GM13976 (cell line): ENCODE data around the gene SLC28A3.

Experiments
- DNase-seq: peaks from one replicate; pipeline ENCODE4 v3.0.0; 2012; ENCODE audit warnings: low spot score
- in situ Hi-C: fragments of 300-500 bp; cut with MboI; formaldehyde crosslinking; loops from one replicate; pipeline ENCODE4 v1.12.0; 2022; ENCODE audit warnings: low sequenced_read_pairs, mixed read lengths, inconsistent platforms; ENCODE audit not compliant: unreplicated experiment
- TF ChIP-seq, protein P1 (sequence below): IDR thresholded peaks from 2 replicates; pipeline ENCODE4 v1.5.1; 2012; ENCODE audit warnings: borderline replicate concordance, mild to moderate bottlenecking; ENCODE audit not compliant: insufficient read depth; ENCODE audit errors: extremely low read depth, missing control alignments, control extremely low read depth

Gene SLC28A3

DNA sequence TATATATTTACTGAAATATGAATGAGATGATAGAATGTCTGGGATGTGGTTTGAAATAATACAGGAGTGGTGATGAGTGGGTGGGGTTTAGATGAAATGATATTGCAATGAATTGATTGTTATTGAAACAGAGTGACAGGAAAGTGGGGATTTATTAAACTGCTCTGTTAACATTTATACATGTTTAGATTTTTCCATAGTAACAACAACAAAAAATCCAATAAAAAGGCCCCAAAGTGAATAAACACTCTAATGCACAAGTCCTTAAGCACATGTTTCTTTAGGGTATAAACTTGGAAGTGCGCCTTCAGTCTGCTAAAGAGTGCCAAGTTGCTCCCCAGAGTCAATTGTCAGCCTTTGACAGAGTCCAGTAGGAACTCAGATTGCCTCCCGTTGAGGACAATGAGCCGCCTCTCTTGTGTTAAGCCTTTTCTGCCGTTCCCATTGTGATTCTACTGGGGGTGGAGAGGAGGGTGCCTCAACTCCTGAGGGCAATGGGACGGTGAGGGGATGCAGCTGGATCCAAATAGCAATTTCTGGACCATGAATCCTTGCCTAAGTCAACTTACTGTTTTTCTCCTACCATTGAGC lies 112.3 kb downstream of the SLC28A3 start:
- no peak for DNase-seq
- TF ChIP-seq, protein P1, sequence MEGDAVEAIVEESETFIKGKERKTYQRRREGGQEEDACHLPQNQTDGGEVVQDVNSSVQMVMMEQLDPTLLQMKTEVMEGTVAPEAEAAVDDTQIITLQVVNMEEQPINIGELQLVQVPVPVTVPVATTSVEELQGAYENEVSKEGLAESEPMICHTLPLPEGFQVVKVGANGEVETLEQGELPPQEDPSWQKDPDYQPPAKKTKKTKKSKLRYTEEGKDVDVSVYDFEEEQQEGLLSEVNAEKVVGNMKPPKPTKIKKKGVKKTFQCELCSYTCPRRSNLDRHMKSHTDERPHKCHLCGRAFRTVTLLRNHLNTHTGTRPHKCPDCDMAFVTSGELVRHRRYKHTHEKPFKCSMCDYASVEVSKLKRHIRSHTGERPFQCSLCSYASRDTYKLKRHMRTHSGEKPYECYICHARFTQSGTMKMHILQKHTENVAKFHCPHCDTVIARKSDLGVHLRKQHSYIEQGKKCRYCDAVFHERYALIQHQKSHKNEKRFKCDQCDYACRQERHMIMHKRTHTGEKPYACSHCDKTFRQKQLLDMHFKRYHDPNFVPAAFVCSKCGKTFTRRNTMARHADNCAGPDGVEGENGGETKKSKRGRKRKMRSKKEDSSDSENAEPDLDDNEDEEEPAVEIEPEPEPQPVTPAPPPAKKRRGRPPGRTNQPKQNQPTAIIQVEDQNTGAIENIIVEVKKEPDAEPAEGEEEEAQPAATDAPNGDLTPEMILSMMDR = no peak
- in situ Hi-C loops = no loop called here

DNA sequence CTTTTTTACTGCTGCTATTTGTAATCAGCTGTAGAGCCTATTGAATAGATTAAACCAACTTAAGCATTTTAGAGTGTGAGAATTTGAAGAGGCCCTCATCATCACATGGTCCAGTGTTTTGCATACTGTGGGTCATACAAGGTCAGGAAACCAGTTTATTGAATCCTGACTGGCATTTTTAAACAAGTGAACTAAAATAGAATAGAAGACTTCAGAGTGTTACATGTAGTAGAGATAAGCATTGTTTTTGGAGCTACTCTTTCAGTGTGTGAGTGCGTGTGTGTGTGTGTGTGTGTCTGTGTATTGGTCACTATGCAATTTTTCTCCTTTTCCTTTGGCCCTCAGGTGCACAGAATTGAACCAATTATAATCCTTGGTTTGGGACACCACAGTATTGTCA lies 114.4 kb downstream of the SLC28A3 start:
- DNase-seq = no peak
- in situ Hi-C loops = no loop called here
- TF ChIP-seq, protein P1 = no peak
